ENCODE measurements around the gene CCN5.
A peak's percentile ranks its signal among the peaks of the same experiment; 100 is the strongest.
"Not testable (repeated sequence)": the region's sequence is repeated elsewhere in the genome, so short reads cannot be mapped to it uniquely, and the experiment has no call there.

Gene CCN5

DNA sequence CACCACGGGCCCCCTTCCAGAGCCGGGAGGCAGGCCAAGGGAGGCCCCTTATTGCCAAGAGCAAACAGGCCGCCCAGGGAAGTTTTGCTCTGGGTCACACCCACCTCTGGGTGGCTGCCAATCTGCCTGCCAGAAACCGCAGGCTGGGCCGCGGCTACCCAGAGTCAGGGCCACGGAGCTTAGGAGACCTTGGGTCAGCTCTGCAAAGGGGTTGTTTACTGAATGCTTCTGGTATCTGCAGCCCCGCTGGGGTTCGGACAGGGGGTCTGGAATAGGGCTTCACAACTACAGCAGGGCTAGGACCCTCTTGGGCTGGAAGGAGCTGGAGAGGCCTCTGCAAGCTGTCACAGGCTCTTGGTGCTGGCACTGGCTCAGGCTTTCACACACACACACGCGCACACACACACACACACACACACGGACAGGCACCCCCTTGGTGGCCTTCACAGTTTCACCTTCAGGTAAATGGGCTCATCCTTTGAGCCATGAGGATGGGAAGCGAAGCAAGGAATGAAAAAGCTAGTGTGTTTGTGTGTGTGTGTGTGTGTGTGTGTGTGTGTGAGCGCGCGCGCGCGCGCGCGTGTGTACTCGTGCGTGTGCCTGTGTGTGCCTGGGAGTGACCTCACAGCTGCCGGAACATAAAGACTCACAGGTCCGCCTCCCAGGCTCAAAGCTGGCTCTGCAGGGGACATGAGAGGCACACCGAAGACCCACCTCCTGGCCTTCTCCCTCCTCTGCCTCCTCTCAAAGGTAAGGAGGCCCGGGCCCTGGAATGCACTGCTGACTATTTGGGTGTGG lies at the start of gene CCN5:
CCN5 (plus strand) TSS at position 669 of the 798 bp plus-strand sequence; CDS start at position 691, 22 bp downstream.
- DNase-seq (ENCODE audit: low read depth, low spot score): no peak

- DNase-seq (ENCODE audit: low read depth, low spot score): no peak
Measured at GRCh38 chr20:44666066-44666465, 49.1 kb upstream of the CCN5 start.

DNA sequence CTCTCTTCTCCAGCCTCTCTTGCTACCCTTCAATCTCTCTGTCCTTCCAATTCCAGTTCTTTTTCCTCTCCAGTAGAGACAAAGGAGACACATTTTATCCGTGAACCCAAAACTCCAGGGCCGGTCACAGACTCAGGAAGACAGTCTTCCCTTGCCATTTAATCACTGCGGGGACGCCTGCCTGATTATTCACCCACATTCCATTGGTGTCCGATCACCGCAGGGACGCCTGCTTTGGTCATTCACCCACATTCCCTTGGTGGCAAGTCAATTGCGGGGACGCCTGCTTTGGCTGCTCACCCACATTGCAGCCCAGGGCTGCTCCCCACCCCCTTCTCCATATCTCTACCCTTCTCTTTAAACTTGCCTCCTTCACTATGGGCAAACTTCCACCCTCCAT lies 44.3 kb upstream of the CCN5 start:
- DNase-seq (ENCODE audit: low read depth, low spot score): not testable (repeated sequence)

GRCh38 chr20:44671541-44671940 lies 43.6 kb upstream of the CCN5 start:
- DNase-seq (ENCODE audit: low read depth, low spot score): not testable (repeated sequence)

- DNase-seq (ENCODE audit: low read depth, low spot score): not testable (repeated sequence)
Measured at GRCh38 chr20:44672318-44672902, 42.8 kb upstream of the CCN5 start.

- no peak for DNase-seq (ENCODE audit: low read depth, low spot score)
Measured at GRCh38 chr20:44678242-44678641, 36.9 kb upstream of the CCN5 start.

DNA sequence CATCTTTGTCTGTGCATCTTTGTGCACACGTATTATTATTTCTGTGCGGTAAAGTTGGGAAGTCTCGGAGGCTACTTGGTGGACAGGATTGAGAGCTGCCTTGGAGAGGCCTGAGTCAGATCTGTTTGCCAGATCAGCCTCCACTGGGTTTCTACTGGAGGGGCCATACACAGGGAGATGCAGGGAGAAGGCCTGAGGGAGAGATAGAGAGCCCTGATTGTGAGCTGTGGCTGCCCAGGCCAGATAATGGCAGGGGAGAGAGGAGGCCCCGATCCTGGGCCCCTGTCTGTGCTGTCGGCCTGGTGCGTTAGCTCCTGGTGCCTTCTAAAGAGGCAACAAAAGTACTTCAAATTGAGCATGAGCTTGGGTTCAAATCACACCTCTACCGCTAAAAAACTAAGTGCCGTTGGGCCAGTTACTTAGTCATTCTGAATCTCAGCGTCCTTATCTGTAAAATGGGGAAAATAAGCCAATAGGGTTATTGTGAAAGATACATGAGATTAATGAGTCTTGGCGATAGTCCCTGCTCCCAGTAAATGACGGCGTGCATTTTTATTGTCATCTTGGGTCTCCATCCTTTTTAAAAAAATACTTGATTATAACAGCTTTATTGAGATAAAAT lies 36.1 kb upstream of the CCN5 start:
- DNase-seq (ENCODE audit: low read depth, low spot score): no peak

DNA sequence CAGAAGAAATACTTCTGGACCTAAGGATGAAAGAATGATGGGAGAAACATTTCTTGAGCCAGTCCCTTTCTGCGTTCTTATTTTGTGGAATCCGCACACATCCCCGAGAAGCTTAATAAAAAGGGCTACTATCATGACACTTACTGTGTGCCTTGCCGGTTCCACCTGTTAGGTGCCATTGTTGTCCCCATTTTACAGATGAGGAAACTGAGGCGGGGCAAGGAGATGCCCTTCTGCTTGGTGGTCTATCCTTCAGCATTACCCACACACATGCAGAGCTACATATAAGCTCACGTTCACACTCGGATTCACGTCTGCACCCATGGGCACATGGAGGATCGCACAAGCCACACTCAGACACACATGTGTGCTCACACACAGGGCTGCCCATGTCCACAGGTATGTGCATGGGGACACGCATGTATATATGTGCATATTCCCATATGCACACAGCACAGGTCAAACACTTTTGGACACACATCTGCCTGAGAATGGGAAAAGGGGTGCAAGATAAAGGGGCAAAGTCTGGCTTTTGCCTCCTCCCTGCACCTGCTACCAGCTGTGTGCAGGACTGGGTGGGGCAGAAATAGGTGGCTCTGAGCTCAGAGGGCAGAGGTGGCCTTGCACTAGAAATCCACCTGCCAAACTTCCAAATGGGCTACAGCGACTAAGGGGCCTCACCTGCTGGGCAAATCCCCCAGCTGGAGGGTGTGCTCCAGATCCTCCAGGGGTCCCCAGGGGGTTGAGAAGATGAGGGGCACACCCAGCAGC lies 33.2 kb upstream of the CCN5 start:
- DNase-seq (ENCODE audit: low read depth, low spot score): no peak

DNA sequence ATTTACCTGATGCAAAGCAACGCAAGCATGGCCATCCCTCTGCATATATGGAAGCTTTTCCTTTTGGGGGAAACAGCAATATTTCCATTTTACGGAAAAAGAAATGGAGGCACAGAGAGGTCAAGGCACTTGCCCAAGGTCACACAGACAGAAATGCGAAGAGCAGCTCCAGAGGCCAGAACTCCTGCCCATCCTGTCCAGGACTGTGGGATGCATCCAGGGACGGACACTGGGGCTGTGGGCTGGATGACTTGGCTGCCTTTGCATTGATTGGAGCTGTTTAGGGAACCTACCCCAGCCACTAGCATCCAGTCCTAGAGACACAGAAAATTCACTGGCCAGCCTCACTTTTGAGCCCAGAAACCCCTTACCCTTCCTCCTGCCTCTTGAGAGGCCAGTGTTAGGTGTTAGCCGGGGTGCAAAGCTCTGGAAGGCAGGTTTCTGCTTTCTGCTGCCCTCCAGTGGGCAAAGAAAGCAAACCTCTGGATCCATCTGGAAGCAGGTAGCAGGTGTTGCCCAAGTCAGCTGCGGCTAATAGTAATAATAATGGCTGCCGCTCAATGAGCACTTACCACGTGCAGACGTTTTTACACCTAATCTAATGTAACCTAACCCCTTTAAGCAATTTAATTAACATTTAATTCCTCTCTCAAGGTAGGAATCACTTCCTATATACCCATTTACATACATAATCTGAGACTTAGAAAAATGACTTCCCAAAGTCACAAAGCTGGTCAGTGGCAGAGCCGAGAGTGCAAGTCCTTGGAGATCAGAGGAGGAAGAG lies 31.7 kb upstream of the CCN5 start:
- peak; percentile 74 for DNase-seq (ENCODE audit: low read depth, low spot score)

- no peak for DNase-seq (ENCODE audit: low read depth, low spot score)
Measured at GRCh38 chr20:44684047-44684967, 30.9 kb upstream of the CCN5 start.

DNA sequence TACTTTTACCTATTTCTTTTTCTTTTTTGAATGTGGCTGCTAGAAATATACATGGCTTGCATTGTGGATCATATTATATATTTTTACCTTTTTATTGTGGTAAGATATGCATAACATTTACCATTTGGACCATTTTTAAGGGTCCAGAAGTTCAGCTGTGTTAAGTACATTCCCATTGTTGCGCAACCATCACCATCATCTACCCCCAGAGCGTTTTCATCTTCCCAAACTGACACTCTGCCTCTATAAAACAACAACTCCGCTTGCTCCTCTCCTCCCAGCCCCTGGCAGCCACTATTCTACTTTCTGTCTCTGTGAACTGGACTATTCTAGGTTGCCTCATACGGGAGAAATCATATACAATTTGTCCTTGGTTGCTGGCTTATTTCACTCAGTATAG lies 28.2 kb upstream of the CCN5 start:
- DNase-seq (ENCODE audit: low read depth, low spot score): no peak

- DNase-seq (ENCODE audit: low read depth, low spot score): no peak
Measured at GRCh38 chr20:44688053-44688625, 27.0 kb upstream of the CCN5 start.

DNA sequence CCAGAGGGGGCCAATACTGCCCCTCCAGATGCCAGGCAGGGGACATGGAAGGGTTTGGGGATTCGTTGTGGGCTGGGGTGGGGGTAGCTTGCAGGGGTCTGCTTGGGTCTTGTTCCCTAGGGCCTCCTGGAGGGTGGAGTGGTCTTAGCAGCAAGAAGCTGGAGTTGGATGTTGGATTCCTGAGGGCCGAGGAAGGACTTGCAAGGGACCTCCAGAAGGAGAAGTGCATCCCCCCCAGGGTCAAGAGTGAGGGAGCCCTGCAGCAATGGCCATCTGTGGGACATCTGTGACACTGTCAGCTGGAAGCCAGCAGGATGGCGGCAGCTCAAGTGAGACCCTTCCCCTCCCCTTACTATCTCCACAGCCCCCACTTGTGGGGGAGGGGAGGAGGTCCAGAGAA lies 25.4 kb upstream of the CCN5 start:
- DNase-seq (ENCODE audit: low read depth, low spot score): no peak

DNA sequence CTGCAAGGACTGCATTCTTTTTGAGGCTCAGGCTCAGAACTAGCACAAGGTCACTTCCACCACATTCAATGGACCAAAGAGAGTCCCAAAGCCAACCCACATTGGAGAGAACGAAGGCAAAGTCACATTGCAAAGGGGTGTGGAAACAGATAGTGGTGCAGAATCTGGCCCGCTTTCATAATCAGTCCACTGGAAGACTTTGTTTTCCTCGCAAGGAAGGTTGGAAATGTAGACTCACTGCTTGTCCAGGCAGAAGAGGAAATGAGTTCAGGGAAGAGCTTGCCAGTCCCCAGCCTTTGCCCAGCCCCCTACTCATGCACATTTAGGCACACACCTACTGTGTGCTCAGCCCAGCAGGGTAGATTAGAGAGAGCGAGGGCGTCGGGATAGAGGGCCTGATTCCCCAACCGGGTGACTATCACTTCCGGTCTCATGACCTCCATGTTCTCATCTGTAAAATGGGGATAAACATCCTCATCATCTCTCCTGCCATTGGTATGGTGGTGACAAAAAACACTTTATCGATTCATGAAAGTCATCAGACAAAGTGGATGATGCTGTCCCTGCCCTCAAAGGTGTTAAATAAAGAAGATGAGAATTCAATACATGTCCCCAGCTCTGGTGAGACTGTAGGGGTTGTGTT lies 24.3 kb upstream of the CCN5 start:
- no peak for DNase-seq (ENCODE audit: low read depth, low spot score)

GRCh38 chr20:44691424-44692423 lies 23.4 kb upstream of the CCN5 start:
- DNase-seq (ENCODE audit: low read depth, low spot score): no peak

DNA sequence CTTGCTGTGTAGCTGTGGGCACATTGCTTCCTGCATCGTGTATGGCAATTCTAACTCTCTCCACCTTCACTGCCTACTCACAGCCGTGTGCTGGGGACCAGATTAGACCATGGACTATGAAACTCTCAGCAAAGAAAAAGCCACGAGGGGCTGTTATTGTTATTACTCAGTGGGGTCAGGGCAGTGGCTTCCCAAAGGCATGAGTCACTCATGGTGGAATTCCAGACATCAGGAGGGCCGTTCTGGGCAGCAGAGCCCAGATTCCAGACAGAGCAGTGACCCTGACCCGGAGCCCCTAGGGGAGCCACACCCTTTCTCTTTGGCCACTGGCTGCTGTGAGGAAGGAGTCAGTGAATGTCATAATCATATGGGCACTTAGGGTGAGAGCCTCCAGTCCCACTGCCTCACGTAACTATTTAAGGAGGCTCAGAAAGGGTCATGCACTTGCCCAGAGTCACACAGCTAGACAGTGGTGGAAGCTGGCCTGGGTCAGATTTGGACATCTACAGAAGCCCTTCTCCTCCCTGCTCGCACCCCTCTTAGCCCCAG lies 22.2 kb upstream of the CCN5 start:
- peak; percentile 80 for DNase-seq (ENCODE audit: low read depth, low spot score)

GRCh38 chr20:44693627-44694026 lies 21.5 kb upstream of the CCN5 start:
- no peak for DNase-seq (ENCODE audit: low read depth, low spot score)

DNA sequence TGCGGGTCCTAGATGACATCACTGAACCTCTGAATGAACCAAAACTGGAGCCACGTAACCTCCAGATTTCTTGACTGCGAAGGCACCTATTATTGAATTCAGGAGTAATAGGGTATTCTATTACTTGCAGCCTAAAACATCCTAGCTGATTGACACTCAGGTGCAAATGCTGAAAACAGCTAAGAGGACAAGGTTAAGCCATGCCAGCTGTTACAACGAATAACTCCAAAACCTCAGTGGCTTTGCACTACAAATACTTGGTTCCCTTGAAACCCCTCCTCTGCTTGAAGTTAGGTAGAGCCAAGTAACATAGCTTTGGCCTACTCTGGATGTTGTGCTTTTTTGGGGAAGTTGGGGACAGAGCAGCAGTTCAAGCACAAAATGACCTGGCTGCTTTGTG lies 21.0 kb upstream of the CCN5 start:
- no peak for DNase-seq (ENCODE audit: low read depth, low spot score)
